ENCODE data around the gene NRG2. TPM values are rescaled to one million over a fixed set of nuclear protein-coding genes. Genes with fewer than 3 reads are reported as not detected.
A peak's percentile ranks its signal among the peaks of the same experiment; 100 is the strongest.

Gene NRG2
- total and polyA plus RNA-seq, 2 experiments from 2014 or later, result 0.37 to 1.3 TPM

- no peak for TF ChIP-seq ZNF462 (CRISPR knock-in tag; IDR thresholded peaks at IDR 0.05)
- no peak for TF ChIP-seq CTCF (conservative IDR thresholded peaks at IDR 0.05; ENCODE audit: low read depth in 2 of 2)
- no peak for TF ChIP-seq EZH2phosphoT487 (IDR thresholded peaks at IDR 0.05; ENCODE audit: unreplicated experiment)
- no peak for TF ChIP-seq NANOG (IDR thresholded peaks at IDR 0.05; ENCODE audit: borderline replicate concordance)
These were observed 139.1 kb downstream of the NRG2 start (continued) for GRCh38 chr5:139903795-139904565.

GRCh38 chr5:139903450-139903794 is 139.7 kb downstream of the NRG2 start:
- H3K9me2 ChIP-seq (ENCODE audit: insufficient read depth), result no peaks in the 10 kb centered on the region
- peak overlapping the region; percentile 84 for H3K4me3 ChIP-seq
- peaks cover 9% of the 10 kb centered on the region for H4K20me1 ChIP-seq (replicated peaks; ENCODE audit: insufficient read depth)
- H3K27ac Mint-ChIP-seq, result no peak overlapping the region
- DNase-seq (ENCODE audit: low spot score) (peak; percentile 24), ATAC-seq (no peak; the same call in 2 of the 3 replicates)
- no peaks in the 10 kb centered on the region for H3K9me3 Mint-ChIP-seq
- peaks cover 43% of the 10 kb centered on the region for H3K27me3 Mint-ChIP-seq (ENCODE audit: insufficient read depth, low read depth, poor library complexity)
- peaks cover 99% of the 10 kb centered on the region for H3K27me3 ChIP-seq (ENCODE audit: insufficient read depth)
- H3K4me1 ChIP-seq (ENCODE audit: insufficient read depth), result peaks cover 12% of the 10 kb centered on the region
- peaks cover 11% of the 10 kb centered on the region for H3K4me1 Mint-ChIP-seq
- no peaks in the 10 kb centered on the region for H3K36me3 ChIP-seq (ENCODE audit: insufficient read depth)
- TF ChIP-seq POLR2AphosphoS5 (IDR thresholded peaks at IDR 0.05; ENCODE audit: low read depth), result no peak
- TF ChIP-seq EZH2phosphoT487 (IDR thresholded peaks at IDR 0.05; ENCODE audit: unreplicated experiment), result no peak
- no peak for TF ChIP-seq STAT1 (IDR thresholded peaks at IDR 0.05; ENCODE audit: unreplicated experiment)
- peak; percentile 76 for TF ChIP-seq EZH2 (IDR thresholded peaks at IDR 0.05; ENCODE audit: low read depth, unreplicated experiment)
- 0 out of 2 replicates have a peak, but pooled peaks cover 4% of the 10 kb centered on the region for H3F3A ChIP-seq (replicated peaks; ENCODE audit: low read depth)
- no peaks in the 10 kb centered on the region for H3K36me3 Mint-ChIP-seq (ENCODE audit: low read depth)
- no peak overlapping the region for H3K27ac ChIP-seq (ENCODE audit: low read depth)
- peak overlapping the region; percentile 96 for H3K4me2 ChIP-seq
- H3K4me3 Mint-ChIP-seq, result peak overlapping the region; percentile 71
- H2AFZ ChIP-seq, result peak overlapping the region; percentile 81
- no peaks in the 10 kb centered on the region for H3K79me2 ChIP-seq (replicated peaks; ENCODE audit: insufficient read depth)

All from GM23338 (cell line).